IMR-90 (cell line): ENCODE data around the gene ARL6. TPM values are rescaled to one million over a fixed set of nuclear protein-coding genes. Genes with fewer than 3 reads are reported as not detected.

Experiments
- ATAC-seq: fragments of 200-7000 bp; cut with Tn5 transposase; 2 replicates; pipeline ENCODE4 v1.9.1; 2020; ENCODE audit warnings: low read depth, mild to moderate bottlenecking, moderate library complexity
- BruUV-seq: library from RNA; stranded (reverse); fragments of 400-500 nt; replicated peaks from 2 replicates; lab custom pipeline; 2021; lab: Mats Ljungman, UMichigan
- CTCF ChIA-PET: fragments of 300-600 bp; formaldehyde crosslinking; extraction: SDS; loops from one replicate; lab custom pipeline; 2021; ENCODE audit warnings: antibody characterized with exemption; lab: Yijun Ruan, JAX
- POLR2A ChIA-PET: fragments of 300-600 bp; sonication (Branson Sonifier 250); formaldehyde crosslinking; loops from one replicate; lab custom pipeline; 2022; ENCODE audit warnings: antibody characterized with exemption; ENCODE audit not compliant: unreplicated experiment; lab: Charles Lee
- DNase-seq: peaks from one replicate; pipeline ENCODE4 v3.0.0; 2013
- H2AFZ ChIP-seq: replicated peaks from 2 replicates; pipeline ENCODE3; 2013; ENCODE audit warnings: low read length, mild to moderate bottlenecking; ENCODE audit not compliant: poor library complexity
- H2AK5ac ChIP-seq: 2 replicates; pipeline ENCODE4 v1.6.1; 2013; ENCODE audit warnings: low read depth, low read length, inconsistent platforms
- H2AK9ac ChIP-seq: replicated peaks from 2 replicates; pipeline ENCODE3; 2013; ENCODE audit warnings: mild to moderate bottlenecking, low read depth, low read length, moderate library complexity; ENCODE audit not compliant: poor library complexity
- H2BK120ac ChIP-seq: 2 replicates; pipeline ENCODE4 v1.6.1; 2013; ENCODE audit warnings: low read depth, low read length, inconsistent platforms
- H2BK15ac ChIP-seq: 3 replicates; pipeline ENCODE4 v1.6.1; 2013; ENCODE audit warnings: low read depth, low read length, inconsistent platforms
- H2BK20ac ChIP-seq: 2 replicates; pipeline ENCODE4 v1.6.1; 2013; ENCODE audit warnings: low read depth, mild to moderate bottlenecking, inconsistent platforms, low read length, moderate library complexity
- H2BK5ac ChIP-seq: 2 replicates; pipeline ENCODE4 v1.6.1; 2013; ENCODE audit warnings: mild to moderate bottlenecking, low read depth, low read length, inconsistent platforms; ENCODE audit not compliant: poor library complexity, severe bottlenecking
- H3K14ac ChIP-seq: replicated peaks from 2 replicates; pipeline ENCODE4 v1.6.1; 2013; ENCODE audit warnings: low read depth, low read length, inconsistent platforms
- H3K18ac ChIP-seq: 2 replicates; pipeline ENCODE4 v1.6.1; 2013; ENCODE audit warnings: low read depth, low read length, control low read depth
- H3K23ac ChIP-seq: 2 replicates; pipeline ENCODE4 v1.6.1; 2013; ENCODE audit warnings: low read depth, low read length, inconsistent platforms
- H3K27ac ChIP-seq: 2 replicates; pipeline ENCODE4 v1.5.1; 2013; ENCODE audit warnings: mild to moderate bottlenecking, control low read depth, low read length; ENCODE audit not compliant: insufficient read depth
- H3K27me3 ChIP-seq: 2 replicates; pipeline ENCODE4 v1.6.1; 2013; ENCODE audit warnings: low read length; ENCODE audit not compliant: control insufficient read depth, insufficient read depth
- H3K36me3 ChIP-seq: 2 replicates; pipeline ENCODE4 v1.6.1; 2013; ENCODE audit warnings: low read length, mixed read lengths; ENCODE audit not compliant: control insufficient read depth, insufficient read depth
- H3K4ac ChIP-seq: 2 replicates; pipeline ENCODE4 v1.6.1; 2013; ENCODE audit warnings: low read depth, low read length, inconsistent platforms
- H3K4me1 ChIP-seq: 2 replicates; pipeline ENCODE4 v1.6.1; 2013; ENCODE audit warnings: low read length, mixed read lengths; ENCODE audit not compliant: control insufficient read depth, insufficient read depth
- H3K4me2 ChIP-seq: 2 replicates; pipeline ENCODE4 v1.6.1; 2013; ENCODE audit warnings: low read depth, mild to moderate bottlenecking, control low read depth, low read length, moderate library complexity
- H3K4me3 ChIP-seq: 2 replicates; pipeline ENCODE4 v1.5.1; 2013; ENCODE audit warnings: low read depth, mild to moderate bottlenecking, control low read depth, low read length, moderate library complexity; ENCODE audit not compliant: insufficient read depth
- H3K56ac ChIP-seq: 2 replicates; pipeline ENCODE4 v1.6.1; 2013; ENCODE audit warnings: low read length, inconsistent platforms; ENCODE audit not compliant: insufficient read depth; ENCODE audit errors: extremely low read depth
- H3K79me1 ChIP-seq, 2 experiments: 2 replicates each; pipeline ENCODE4 v1.6.1; 2013; ENCODE audit warnings: low read length in 2 of 2, inconsistent platforms in 1 of 2, low read depth in 1 of 2
- H3K9ac ChIP-seq: 2 replicates; pipeline ENCODE4 v1.6.1; 2013; ENCODE audit warnings: low read depth, low read length, control low read depth
- H3K9me1 ChIP-seq: 2 replicates; pipeline ENCODE4 v1.6.1; 2013; ENCODE audit warnings: low read length, inconsistent platforms; ENCODE audit not compliant: insufficient read depth
- H3K9me3 ChIP-seq: 2 replicates; pipeline ENCODE4 v1.6.1; 2013; ENCODE audit warnings: low read length; ENCODE audit not compliant: control insufficient read depth, insufficient read depth
- H4K20me1 ChIP-seq: 2 replicates; pipeline ENCODE4 v1.6.1; 2013; ENCODE audit warnings: low read length, inconsistent platforms; ENCODE audit not compliant: insufficient read depth
- H4K5ac ChIP-seq: 2 replicates; pipeline ENCODE4 v1.6.1; 2013; ENCODE audit warnings: mild to moderate bottlenecking, low read depth, low read length, control low read depth
- H4K8ac ChIP-seq, 2 experiments: 2 replicates each; pipeline ENCODE4 v1.6.1; 2013; ENCODE audit warnings: low read depth in 2 of 2, low read length in 2 of 2, control low read depth in 1 of 2, inconsistent platforms in 1 of 2
- H4K91ac ChIP-seq: 2 replicates; pipeline ENCODE4 v1.6.1; 2013; ENCODE audit warnings: low read depth, low read length, inconsistent platforms; ENCODE audit not compliant: insufficient read depth
- FOS ChIP-seq: fragments of 150-350 bp; IDR thresholded peaks from 2 replicates; pipeline ENCODE4 v1.6.1; 2016; ENCODE audit warnings: low read depth, low read length
- RAD21 ChIP-seq: IDR thresholded peaks from 2 replicates; pipeline ENCODE4 v1.6.1; 2012; ENCODE audit warnings: low read length, improper control_type of control experiment
- RCOR1 ChIP-seq: IDR thresholded peaks from 2 replicates; pipeline ENCODE4 v1.6.1; 2012; ENCODE audit warnings: mild to moderate bottlenecking, low read length, improper control_type of control experiment; ENCODE audit not compliant: insufficient replicate concordance
- WGBS, 2 experiments: methylation state at CpG; one replicate each; pipeline versions ENCODE4 v1.1.5 to v1.1.7; 2013; ENCODE audit warnings: missing lambda C conversion rate in 2 of 2; ENCODE audit not compliant: insufficient read length in 1 of 2; ENCODE audit errors: extremely low coverage in 2 of 2; 5-methylcytosine and 5-hydroxymethylcytosine counted together
- dilution Hi-C: fragments of 300-500 bp; cut with HindIII; formaldehyde crosslinking; loops from one replicate; pipeline ENCODE4 v1.14.3; 2018; ENCODE audit warnings: low sequenced_read_pairs; ENCODE audit not compliant: unreplicated experiment
- in situ Hi-C: fragments of 300-500 bp; cut with MboI; formaldehyde crosslinking; loops from 3 replicates; pipeline ENCODE4 v1.14.3; 2019; ENCODE audit warnings: low sequenced_read_pairs, inconsistent platforms, mixed read lengths
- intact Hi-C: fragments of 100-400 bp; cut with micrococcal nuclease; formaldehyde crosslinking; loops from 2 replicates; pipeline ENCODE4 v1.10.0; 2022
- polyA plus RNA-seq, 3 experiments: library from polyadenylated mRNA; depleted of rRNA; stranded (reverse); fragments of >200 nt; gene quantifications; 2 replicates each; pipeline ENCODE4 v1.2.3, GENCODE V29; 2012; ENCODE audit warnings: low replicate concordance in 1 of 3
- total RNA-seq: library from RNA; depleted of rRNA; stranded (reverse); fragments of >200 nt; gene quantifications from 2 replicates; pipeline ENCODE4 v1.2.3, GENCODE V29; 2012

Gene ARL6
- total and polyA plus RNA-seq, 2 of the 4 experiments (the other 2 are of a cell fraction): 3.1 to 3.4 TPM

- in situ Hi-C loops: no loop called here
- DNase-seq (no peak), ATAC-seq (no peak)
- Histone ChIP-seq H4K91ac (no peak overlapping the region), H2AK5ac (no peak overlapping the region), H4K5ac (no peak overlapping the region), H2BK20ac (no peak overlapping the region), H3K4ac (no peak overlapping the region), H3K4me3 (no peak overlapping the region), H3K14ac (no peak overlapping the region), H3K27me3 (no peaks in the 10 kb centered on the region), H3K18ac (no peak overlapping the region), H3K9me3 (no peaks in the 10 kb centered on the region), H2AK9ac (no peak overlapping the region), H2BK5ac (no peak overlapping the region), H3K27ac (no peak overlapping the region), H3K4me1 (0 out of 2 replicates have a peak, but pooled peaks cover 2% of the 10 kb centered on the region), H2AFZ (no peak overlapping the region), H3K56ac (no peak overlapping the region), H3K9ac (no peak overlapping the region), H2BK15ac (no peak overlapping the region), H4K20me1 (peaks cover 3% of the 10 kb centered on the region; the same call in 1 of the 2 replicates), H3K36me3 (peaks cover 2% of the 10 kb centered on the region; the same call in 1 of the 2 replicates), H3K9me1 (0 out of 2 replicates have a peak, but pooled peaks cover 5% of the 10 kb centered on the region), H4K8ac (no peak overlapping the region), H3K79me1 (peaks cover 20% of the 10 kb centered on the region in 2 experiments), H2BK120ac (no peak overlapping the region), H3K4me2 (no peak overlapping the region), H3K23ac (no peak overlapping the region)
- intact Hi-C loops: no loop called here
- WGBS, 2 experiments: no CpG with 5 or more reads among the region's 3 CpGs
- POLR2A ChIA-PET: no interaction called here
- dilution Hi-C loops: no loop called here
- CTCF ChIA-PET: no interaction called here
- no TSS peak for BruUV-seq
- TF ChIP-seq RCOR1: no peak
- no peak for TF ChIP-seq FOS
- TF ChIP-seq RAD21: no peak
Observed at GRCh38 chr3:97841956-97842355, 77.4 kb downstream of the ARL6 start.
